H1 (cell line): ENCODE measurements around the gene CYP39A1. TPM values are rescaled to one million over a fixed set of nuclear protein-coding genes. Genes with fewer than 3 reads are reported as not detected.

Experiments used
- CTCF ChIA-PET: fragments of 300-600 bp; sonication (Branson Sonifier 250); formaldehyde crosslinking; loops from one replicate; lab custom pipeline; 2021; ENCODE audit not compliant: partially characterized antibody; lab: Charles Lee
- POLR2A ChIA-PET: fragments of 300-600 bp; sonication (Branson Sonifier 250); formaldehyde crosslinking; loops from one replicate; lab custom pipeline; 2021; ENCODE audit warnings: inconsistent platforms; ENCODE audit not compliant: partially characterized antibody; lab: Charles Lee
- DNase-seq, 2 experiments: peaks; one replicate each; pipeline versions ENCODE4 v3.0.0 to v3.0.0-alpha.2; 2010 to 2022; ENCODE audit warnings: low spot score in 2 of 2, low read depth in 1 of 2, mixed read lengths in 1 of 2
- FAIRE-seq: peaks from 2 replicates; lab custom pipeline; 2011; peaks lifted over from hg19 to GRCh38; lab: Jason Lieb, UNC
- H2AFZ ChIP-seq: 2 replicates; pipeline ENCODE4 v1.8.1; 2012; ENCODE audit warnings: low read length, inconsistent platforms
- H2AK5ac ChIP-seq: 2 replicates; pipeline ENCODE4 v1.6.1; 2013; ENCODE audit warnings: low read depth, low read length
- H2BK120ac ChIP-seq: replicated peaks from 2 replicates; pipeline ENCODE3; 2013; ENCODE audit warnings: low read depth, low read length, inconsistent platforms
- H2BK12ac ChIP-seq: 2 replicates; pipeline ENCODE4 v1.6.1; 2013; ENCODE audit warnings: low read depth, low read length
- H2BK15ac ChIP-seq: 2 replicates; pipeline ENCODE4 v1.6.1; 2013; ENCODE audit warnings: low read length
- H2BK20ac ChIP-seq: 2 replicates; pipeline ENCODE4 v1.6.1; 2013; ENCODE audit warnings: low read length
- H2BK5ac ChIP-seq: 2 replicates; pipeline ENCODE4 v1.6.1; 2013; ENCODE audit warnings: low read depth, low read length
- H3K14ac ChIP-seq: 2 replicates; pipeline ENCODE4 v1.6.1; 2013; ENCODE audit warnings: inconsistent platforms; ENCODE audit not compliant: insufficient read length
- H3K18ac ChIP-seq: 2 replicates; pipeline ENCODE4 v1.6.1; 2013; ENCODE audit warnings: low read length; ENCODE audit errors: extremely low read depth
- H3K23ac ChIP-seq: 2 replicates; pipeline ENCODE4 v1.6.1; 2013; ENCODE audit warnings: inconsistent platforms; ENCODE audit not compliant: insufficient read length
- H3K23me2 ChIP-seq: 2 replicates; pipeline ENCODE4 v1.6.1; 2013; ENCODE audit warnings: low read depth, low read length
- H3K27ac ChIP-seq: 2 replicates; pipeline ENCODE4 v1.6.1; 2011; ENCODE audit warnings: low read depth, low read length, inconsistent platforms
- H3K27me3 ChIP-seq, 4 experiments: replicated peaks in 1 of 4; 1 replicate in 1 of 4; 2 replicates in 3 of 4; pipeline versions ENCODE4 v1.6.1 to v1.8.1; 2011 to 2013; ENCODE audit warnings: low read length in 3 of 4, mild to moderate bottlenecking in 3 of 4, inconsistent platforms in 2 of 4, mixed read lengths in 2 of 4, moderate library complexity in 1 of 4; ENCODE audit not compliant: control insufficient read depth in 3 of 4, insufficient read depth in 3 of 4; ENCODE audit errors: extremely low read depth in 1 of 4
- H3K36me3 ChIP-seq, 4 experiments: 2 replicates each; pipeline versions ENCODE4 v1.6.1 to v1.8.1; 2011 to 2013; ENCODE audit warnings: mild to moderate bottlenecking in 4 of 4, low read length in 3 of 4, moderate library complexity in 2 of 4, control low read depth in 1 of 4, inconsistent platforms in 1 of 4; ENCODE audit not compliant: insufficient read depth in 4 of 4, control insufficient read depth in 2 of 4
- H3K4ac ChIP-seq: replicated peaks from 2 replicates; pipeline ENCODE3; 2013; ENCODE audit warnings: low read length, low read depth, mixed read lengths, inconsistent platforms; ENCODE audit not compliant: insufficient read length
- H3K4me1 ChIP-seq, 4 experiments: replicated peaks in 1 of 4; 1 replicate in 1 of 4; 2 replicates in 3 of 4; pipeline versions ENCODE4 v1.6.1 to v1.8.1; 2011 to 2013; ENCODE audit warnings: low read length in 3 of 4, inconsistent platforms in 2 of 4, mixed read lengths in 1 of 4; ENCODE audit not compliant: insufficient read depth in 4 of 4, control insufficient read depth in 3 of 4
- H3K4me2 ChIP-seq, 2 experiments: 2 replicates each; pipeline versions ENCODE4 v1.6.1 to v1.8.1; 2011 to 2013; ENCODE audit warnings: low read depth in 2 of 2, low read length in 2 of 2, control low read depth in 1 of 2, inconsistent platforms in 1 of 2, mild to moderate bottlenecking in 1 of 2; ENCODE audit not compliant: insufficient read depth in 1 of 2
- H3K4me3 ChIP-seq, 4 experiments: fragments of 200-600, 300-600 bp in 1 of 4; sonication (generic), shearing (Covaris generic), sonication (Bioruptor Twin) in 1 of 4; 2 replicates each; pipeline versions ENCODE4 v1.5.1 to v1.8.1; 2011 to 2016; ENCODE audit warnings: low read length in 4 of 4, low read depth in 3 of 4, control low read depth in 2 of 4, inconsistent platforms in 2 of 4, mild to moderate bottlenecking in 2 of 4, mixed read lengths in 1 of 4, moderate library complexity in 1 of 4; ENCODE audit not compliant: insufficient read depth in 2 of 4; ENCODE audit errors: extremely low read depth in 1 of 4
- H3K56ac ChIP-seq: replicated peaks from 2 replicates; pipeline ENCODE3; 2013; ENCODE audit warnings: low read depth, mild to moderate bottlenecking, mixed read lengths, low read length, inconsistent platforms; ENCODE audit not compliant: insufficient read length
- H3K79me1 ChIP-seq: 2 replicates; pipeline ENCODE4 v1.6.1; 2013; ENCODE audit warnings: low read depth, low read length, control low read depth
- H3K79me2 ChIP-seq, 2 experiments: 2 replicates each; pipeline versions ENCODE4 v1.6.1 to v1.8.1; 2012 to 2013; ENCODE audit warnings: low read length in 2 of 2, mild to moderate bottlenecking in 2 of 2, inconsistent platforms in 1 of 2; ENCODE audit not compliant: insufficient read depth in 2 of 2, control insufficient read depth in 1 of 2
- H3K9ac ChIP-seq, 4 experiments: replicated peaks in 1 of 4; 1 replicate in 1 of 4; 2 replicates in 3 of 4; pipeline versions ENCODE4 v1.6.1 to v1.8.1; 2011 to 2013; ENCODE audit warnings: low read depth in 3 of 4, low read length in 3 of 4, control low read depth in 2 of 4, mild to moderate bottlenecking in 2 of 4, moderate library complexity in 2 of 4, inconsistent platforms in 1 of 4; ENCODE audit errors: extremely low read depth in 1 of 4
- H3K9me3 ChIP-seq, 2 experiments: 2 replicates each; pipeline versions ENCODE4 v1.6.1 to v1.8.1; 2012 to 2013; ENCODE audit warnings: mild to moderate bottlenecking in 2 of 2, moderate library complexity in 2 of 2, control low read depth in 1 of 2, inconsistent platforms in 1 of 2, low read depth in 1 of 2, low read length in 1 of 2, mixed read lengths in 1 of 2; ENCODE audit not compliant: insufficient read depth in 2 of 2
- H4K20me1 ChIP-seq, 2 experiments: replicated peaks in 1 of 2; 2 replicates each; pipeline versions ENCODE3 to v1.8.1; 2011 to 2013; ENCODE audit warnings: inconsistent platforms in 2 of 2, low read length in 2 of 2, mild to moderate bottlenecking in 1 of 2; ENCODE audit not compliant: insufficient read depth in 2 of 2, control insufficient read depth in 1 of 2
- H4K5ac ChIP-seq: 2 replicates; pipeline ENCODE4 v1.6.1; 2013; ENCODE audit warnings: low read length, low read depth, mixed read lengths, inconsistent platforms; ENCODE audit not compliant: insufficient read length
- H4K8ac ChIP-seq: 2 replicates; pipeline ENCODE4 v1.8.0; 2013; ENCODE audit warnings: mild to moderate bottlenecking, moderate library complexity, low read length, inconsistent platforms; ENCODE audit not compliant: insufficient read depth; ENCODE audit errors: extremely low read depth
- H4K91ac ChIP-seq: replicated peaks from 2 replicates; pipeline ENCODE3; 2013; ENCODE audit warnings: low read length, mixed read lengths, inconsistent platforms; ENCODE audit not compliant: insufficient read length
- ATF3 ChIP-seq: IDR thresholded peaks from 2 replicates; pipeline ENCODE4 v1.6.1; 2011; ENCODE audit warnings: low read depth, mild to moderate bottlenecking, low read length; ENCODE audit not compliant: insufficient read depth
- JUND ChIP-seq: IDR thresholded peaks from 2 replicates; pipeline ENCODE4 v1.6.1; 2011; ENCODE audit warnings: mild to moderate bottlenecking, improper control_type of control experiment, low read length
- KDM1A ChIP-seq: fragments of 200-600, 300-600 bp; sonication (generic); IDR thresholded peaks from 2 replicates; pipeline ENCODE4 v1.7.1; 2016; ENCODE audit warnings: mild to moderate bottlenecking, low read length, borderline replicate concordance
- KDM4A ChIP-seq: IDR thresholded peaks from one replicate; pipeline ENCODE4 v1.7.1; 2012; ENCODE audit warnings: low read depth, mild to moderate bottlenecking, moderate library complexity, low read length, inconsistent platforms; ENCODE audit not compliant: severe bottlenecking
- MAFK ChIP-seq: IDR thresholded peaks from 2 replicates; pipeline ENCODE4 v1.6.1; 2012; ENCODE audit warnings: low read depth, mild to moderate bottlenecking, improper control_type of control experiment, low read length
- POLR2AphosphoS5 ChIP-seq: IDR thresholded peaks from 2 replicates; pipeline ENCODE4 v1.6.1; 2011; ENCODE audit warnings: low read depth, low read length
- RAD21 ChIP-seq, 2 experiments: IDR thresholded peaks in 1 of 2; conservative IDR thresholded peaks in 1 of 2; 2 replicates each; pipeline ENCODE4 v1.6.1; 2011; ENCODE audit warnings: low read depth in 2 of 2, low read length in 2 of 2, improper control_type of control experiment in 1 of 2, inconsistent platforms in 1 of 2, mild to moderate bottlenecking in 1 of 2, moderate library complexity in 1 of 2
- RNF2 ChIP-seq: fragments of 200-900, 300-1000 bp; sonication (generic); IDR thresholded peaks from 2 replicates; pipeline ENCODE4 v1.7.1; 2016; ENCODE audit warnings: borderline replicate concordance, low read depth, mild to moderate bottlenecking, antibody characterized with exemption, low read length; ENCODE audit not compliant: poor library complexity, severe bottlenecking; ENCODE audit errors: missing control alignments
- SIN3A ChIP-seq, 2 experiments: IDR thresholded peaks in 1 of 2; conservative IDR thresholded peaks in 1 of 2; 2 replicates each; pipeline ENCODE4 v1.6.1; 2011 to 2012; ENCODE audit warnings: low read length in 2 of 2, improper control_type of control experiment in 1 of 2, low read depth in 1 of 2, mild to moderate bottlenecking in 1 of 2
- SRF ChIP-seq: IDR thresholded peaks from 2 replicates; pipeline ENCODE4 v1.6.1; 2011; ENCODE audit warnings: mild to moderate bottlenecking, low read depth, low read length, moderate library complexity
- TEAD4 ChIP-seq: IDR thresholded peaks from 2 replicates; pipeline ENCODE4 v1.6.1; 2012; ENCODE audit warnings: low read depth, low read length, inconsistent platforms, mixed read lengths
- YY1 ChIP-seq: IDR thresholded peaks from 2 replicates; pipeline ENCODE4 v1.6.1; 2011; ENCODE audit warnings: low read depth, mild to moderate bottlenecking, low read length
- polyA plus RNA-seq, 7 experiments: library from polyadenylated mRNA; depleted of rRNA in 3 of 7; stranded (reverse) in 5 of 7; unstranded in 2 of 7; fragments of >200 nt in 5 of 7; fragments of 200-250 nt in 2 of 7; gene quantifications; 1 replicate in 5 of 7; 2 replicates in 1 of 7; 4 replicates in 1 of 7; pipeline versions ENCODE4 v1.2.1 to v1.2.3, GENCODE V29; 2011 to 2013; ENCODE audit warnings: missing spikeins in 2 of 7, mixed read lengths in 2 of 7
- total RNA-seq: library from RNA; stranded (reverse); fragmentation: NEBNext Ultra II Directional; extraction: Animal tissue kit (Norgen Biotek cat#: 25700); gene quantifications from 2 replicates; pipeline ENCODE4 v1.2.1, GENCODE V29; 2021

The CYP39A1 gene
- total and polyA plus RNA-seq, 2 of the 8 experiments (the other 6 are each of a cell fraction or from before 2014, with no cell fraction given) = 0.71 to 2.4 TPM

GRCh38 chr6:46549155-46549554 lies 103.5 kb downstream of the CYP39A1 start:
- POLR2A ChIA-PET = no interaction called here

More at GRCh38 chr6:46549155-46549554, 103.5 kb downstream of the CYP39A1 start:
- Histone ChIP-seq H3K18ac (no peak overlapping the region), H2BK12ac (no peak overlapping the region), H2BK120ac (no peak overlapping the region), H4K8ac (no peak overlapping the region), H3K27me3 (peaks cover 0 to 2% (median 0%) of the 10 kb centered on the region in 4 experiments; a peak in 1 of 7 replicates), H3K9ac (no peak overlapping the region), H3K27ac (no peak overlapping the region), H4K20me1 (no peaks in the 10 kb centered on the region), H3K9me3 (0 out of 4 replicates have a peak, but pooled peaks cover 0 to 2% of the 10 kb centered on the region in 2 experiments), H3K23ac (no peak overlapping the region), H3K4me3 (no peak overlapping the region), H2AK5ac (no peak overlapping the region), H3K79me1 (no peaks in the 10 kb centered on the region), H4K91ac (no peak overlapping the region), H2BK15ac (no peak overlapping the region), H3K4ac (no peak overlapping the region), H3K4me1 (no peaks in the 10 kb centered on the region), H2AFZ (no peak overlapping the region), H2BK20ac (no peak overlapping the region), H3K56ac (no peak overlapping the region), H3K36me3 (no peaks in the 10 kb centered on the region), H2BK5ac (no peak overlapping the region), H3K79me2 (no peaks in the 10 kb centered on the region), H3K4me2 (no peak overlapping the region), H3K23me2 (no peaks in the 10 kb centered on the region), H4K5ac (no peak overlapping the region), H3K14ac (no peak overlapping the region)
- CTCF ChIA-PET = interaction anchor here (0.7 kb wide), 2 partner anchors 71 to 545 kb away, joined by 3 to 4 read pairs; no protein-coding TSS in a partner anchor
- no peak for FAIRE-seq
- TF ChIP-seq JUND = no peak
- TF ChIP-seq SIN3A (conservative IDR thresholded peaks at IDR 0.05 in 1 of 2, IDR thresholded peaks at IDR 0.05 in 1 of 2; ENCODE audit: low read depth in 1 of 2, low read length in 2 of 2) = no peak
- TF ChIP-seq MAFK = no peak
- TF ChIP-seq POLR2AphosphoS5 = no peak
- no peak for TF ChIP-seq KDM1A
- TF ChIP-seq KDM4A = no peak
- TF ChIP-seq TEAD4 = no peak
- TF ChIP-seq RNF2 = no peak
- no peak for TF ChIP-seq SRF
- TF ChIP-seq ATF3 = no peak
- no peak for TF ChIP-seq YY1
- TF ChIP-seq RAD21 (IDR thresholded peaks at IDR 0.05 in 1 of 2, conservative IDR thresholded peaks at IDR 0.05 in 1 of 2; ENCODE audit: low read depth in 2 of 2, low read length in 2 of 2) = no peak
- no peak for DNase-seq
